Memory B cell (primary cell): ENCODE results near the gene THSD7B.
"Not testable (repeated sequence)": the region's sequence is repeated elsewhere in the genome, so short reads cannot be mapped to it uniquely, and the experiment has no call there.

Experiments used
- ATAC-seq: fragments of 150-1000 bp; cut with Tn5 transposase; 2 replicates; pipeline ENCODE4 v1.10.0; 2021; ENCODE audit warnings: low read depth, mild to moderate bottlenecking, moderate library complexity
- DNase-seq, 2 donors: peaks; one replicate each; pipeline ENCODE4 v3.0.0; 2022; ENCODE audit warnings: low spot score in 2 of 2
- H3K27ac Mint-ChIP-seq: one replicate; pipeline ENCODE4 v1.8.0; 2022; ENCODE audit warnings: mild to moderate bottlenecking, moderate library complexity, mixed read lengths
- H3K27me3 Mint-ChIP-seq: one replicate; pipeline ENCODE4 v1.8.0; 2022; ENCODE audit warnings: mixed read lengths
- H3K36me3 Mint-ChIP-seq: one replicate; pipeline ENCODE4 v1.8.0; 2022; ENCODE audit warnings: mild to moderate bottlenecking, mixed read lengths
- H3K4me1 Mint-ChIP-seq: one replicate; pipeline ENCODE4 v1.8.0; 2022; ENCODE audit warnings: mixed read lengths
- H3K4me3 Mint-ChIP-seq: one replicate; pipeline ENCODE4 v1.8.0; 2022; ENCODE audit warnings: mild to moderate bottlenecking, moderate library complexity, mixed read lengths
- H3K9me3 Mint-ChIP-seq: one replicate; pipeline ENCODE4 v1.8.0; 2022; ENCODE audit warnings: mixed read lengths

Gene THSD7B, protein sequence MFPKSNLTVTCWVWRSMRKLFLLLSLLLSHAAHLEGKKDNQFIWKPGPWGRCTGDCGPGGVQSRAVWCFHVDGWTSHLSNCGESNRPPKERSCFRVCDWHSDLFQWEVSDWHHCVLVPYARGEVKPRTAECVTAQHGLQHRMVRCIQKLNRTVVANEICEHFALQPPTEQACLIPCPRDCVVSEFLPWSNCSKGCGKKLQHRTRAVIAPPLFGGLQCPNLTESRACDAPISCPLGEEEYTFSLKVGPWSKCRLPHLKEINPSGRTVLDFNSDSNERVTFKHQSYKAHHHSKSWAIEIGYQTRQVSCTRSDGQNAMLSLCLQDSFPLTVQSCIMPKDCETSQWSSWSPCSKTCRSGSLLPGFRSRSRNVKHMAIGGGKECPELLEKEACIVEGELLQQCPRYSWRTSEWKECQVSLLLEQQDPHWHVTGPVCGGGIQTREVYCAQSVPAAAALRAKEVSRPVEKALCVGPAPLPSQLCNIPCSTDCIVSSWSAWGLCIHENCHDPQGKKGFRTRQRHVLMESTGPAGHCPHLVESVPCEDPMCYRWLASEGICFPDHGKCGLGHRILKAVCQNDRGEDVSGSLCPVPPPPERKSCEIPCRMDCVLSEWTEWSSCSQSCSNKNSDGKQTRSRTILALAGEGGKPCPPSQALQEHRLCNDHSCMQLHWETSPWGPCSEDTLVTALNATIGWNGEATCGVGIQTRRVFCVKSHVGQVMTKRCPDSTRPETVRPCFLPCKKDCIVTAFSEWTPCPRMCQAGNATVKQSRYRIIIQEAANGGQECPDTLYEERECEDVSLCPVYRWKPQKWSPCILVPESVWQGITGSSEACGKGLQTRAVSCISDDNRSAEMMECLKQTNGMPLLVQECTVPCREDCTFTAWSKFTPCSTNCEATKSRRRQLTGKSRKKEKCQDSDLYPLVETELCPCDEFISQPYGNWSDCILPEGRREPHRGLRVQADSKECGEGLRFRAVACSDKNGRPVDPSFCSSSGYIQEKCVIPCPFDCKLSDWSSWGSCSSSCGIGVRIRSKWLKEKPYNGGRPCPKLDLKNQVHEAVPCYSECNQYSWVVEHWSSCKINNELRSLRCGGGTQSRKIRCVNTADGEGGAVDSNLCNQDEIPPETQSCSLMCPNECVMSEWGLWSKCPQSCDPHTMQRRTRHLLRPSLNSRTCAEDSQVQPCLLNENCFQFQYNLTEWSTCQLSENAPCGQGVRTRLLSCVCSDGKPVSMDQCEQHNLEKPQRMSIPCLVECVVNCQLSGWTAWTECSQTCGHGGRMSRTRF (N-terminal part only)

DNA sequence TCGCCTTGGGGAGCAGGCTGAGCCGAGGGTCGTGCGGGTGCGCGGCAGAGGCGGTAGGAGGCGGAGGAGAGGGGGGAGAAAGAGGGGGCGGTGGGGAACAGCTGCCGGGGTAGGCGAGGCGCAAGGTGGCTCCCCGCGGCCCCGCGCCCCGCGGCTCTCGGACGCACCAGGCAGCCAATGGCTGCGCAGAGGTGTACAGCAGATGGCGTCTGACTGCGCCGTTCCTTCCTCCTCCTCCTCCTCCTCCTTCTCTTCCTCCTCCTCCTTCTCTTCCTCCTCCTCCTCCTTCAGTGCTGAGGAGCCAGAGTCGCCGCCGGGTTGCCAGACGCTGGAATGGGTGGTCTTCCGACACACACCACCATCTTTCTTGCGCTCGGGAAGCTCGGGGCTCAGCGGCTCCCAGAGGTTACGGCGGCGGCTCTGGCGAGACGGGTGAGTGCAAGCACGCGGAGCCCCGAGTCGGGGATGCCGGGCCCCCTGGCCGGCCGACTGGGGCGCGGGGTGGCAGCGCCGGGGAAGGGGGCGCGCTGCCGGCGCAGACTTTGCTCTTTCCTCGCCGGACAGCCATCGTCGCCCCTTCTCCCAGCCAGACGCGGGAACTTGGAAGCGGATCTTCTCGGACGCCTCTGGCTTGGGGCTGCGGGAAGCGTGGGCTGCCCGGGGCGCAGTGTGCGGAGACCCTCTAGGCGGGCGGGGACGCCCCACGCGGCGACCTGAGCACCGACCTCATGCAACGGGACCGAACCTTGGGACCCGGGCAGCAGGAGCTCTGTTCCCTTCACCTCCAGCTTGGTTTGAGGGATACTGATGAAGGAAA, at the start of gene THSD7B:
Gene THSD7B (plus strand): TSS at position 290 of the 817 bp plus-strand sequence. CDS start 116,634 bp downstream, outside the sequence.
- DNase-seq: no peak
- ATAC-seq: no peak
- Mint-ChIP-seq H3K36me3 (no peaks in the 10 kb centered on the region), H3K27me3 (peaks cover 23% of the 10 kb centered on the region), H3K9me3 (no peaks in the 10 kb centered on the region), H3K4me1 (peaks cover 4% of the 10 kb centered on the region), H3K27ac (no peak within 1 kb of the TSS), H3K4me3 (peak within 1 kb of the TSS; percentile 37)

DNA sequence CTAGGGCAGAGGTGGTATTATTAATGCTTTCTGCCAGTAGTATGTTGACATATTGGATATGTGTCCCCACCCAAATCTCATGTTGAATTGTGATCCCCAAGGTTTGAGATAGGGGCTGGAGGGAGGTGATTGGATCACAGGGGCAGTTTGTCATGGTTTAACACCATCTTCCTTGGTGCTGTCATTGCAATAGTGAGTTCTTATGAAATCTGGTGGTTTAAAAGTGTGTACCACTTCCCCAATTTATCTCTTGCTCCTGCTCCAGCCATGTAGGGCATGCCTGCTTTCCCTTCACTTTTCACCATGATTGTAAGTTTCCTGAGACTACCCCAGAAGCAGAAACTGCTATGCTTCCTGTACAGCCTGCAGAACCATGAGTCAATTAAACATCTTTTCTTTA, 47.1 kb upstream of the THSD7B start:
- no peak overlapping the region for H3K4me3 Mint-ChIP-seq
- H3K36me3 Mint-ChIP-seq: no peaks in the 10 kb centered on the region
- no peaks in the 10 kb centered on the region for H3K4me1 Mint-ChIP-seq
- no peak overlapping the region for H3K27ac Mint-ChIP-seq
- DNase-seq: no peak
- no peaks in the 10 kb centered on the region for H3K27me3 Mint-ChIP-seq
- H3K9me3 Mint-ChIP-seq: peaks cover 2% of the 10 kb centered on the region
- no peak for ATAC-seq

DNA sequence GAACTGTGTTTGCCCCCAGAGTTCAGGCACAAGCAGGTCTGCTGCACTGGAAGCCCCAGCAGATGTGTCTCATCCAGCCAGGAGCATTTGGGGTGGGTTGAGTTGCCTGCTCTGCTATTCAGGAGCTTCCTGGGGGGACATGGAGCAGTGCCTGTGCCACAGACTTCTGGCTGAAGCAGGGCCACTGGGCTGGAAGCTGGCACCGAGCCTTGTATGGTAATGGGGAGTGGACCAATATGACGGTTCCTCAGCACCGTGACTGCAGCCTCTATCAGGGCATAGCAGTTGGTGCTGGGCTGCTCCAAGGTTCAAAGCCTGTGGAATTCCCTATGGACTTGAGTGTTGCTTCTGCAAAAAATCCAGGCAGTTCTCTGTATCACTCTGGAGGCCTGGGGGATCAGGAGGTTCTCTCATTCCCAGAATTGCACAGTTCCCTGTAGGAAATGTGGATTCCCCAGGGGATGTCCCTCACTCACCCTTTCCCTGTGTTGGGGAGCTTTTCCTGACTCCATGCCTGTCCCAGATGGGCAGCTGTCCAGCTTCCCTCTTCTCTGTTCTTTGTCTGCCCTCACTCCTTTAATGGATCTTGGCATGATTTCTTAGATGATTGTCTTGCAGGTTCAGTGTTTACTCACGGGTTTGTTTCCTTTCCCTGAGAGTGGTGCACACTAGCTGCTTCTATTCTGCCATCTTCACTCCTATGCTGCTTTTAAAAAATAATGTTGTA, 37.2 kb upstream of the THSD7B start:
- H3K4me1 Mint-ChIP-seq: no peaks in the 10 kb centered on the region
- no peak overlapping the region for H3K27ac Mint-ChIP-seq
- peaks cover 1% of the 10 kb centered on the region for H3K9me3 Mint-ChIP-seq
- H3K4me3 Mint-ChIP-seq: no peak overlapping the region
- no peaks in the 10 kb centered on the region for H3K36me3 Mint-ChIP-seq
- peaks cover 8% of the 10 kb centered on the region for H3K27me3 Mint-ChIP-seq
- ATAC-seq: no peak
- no peak for DNase-seq

DNA sequence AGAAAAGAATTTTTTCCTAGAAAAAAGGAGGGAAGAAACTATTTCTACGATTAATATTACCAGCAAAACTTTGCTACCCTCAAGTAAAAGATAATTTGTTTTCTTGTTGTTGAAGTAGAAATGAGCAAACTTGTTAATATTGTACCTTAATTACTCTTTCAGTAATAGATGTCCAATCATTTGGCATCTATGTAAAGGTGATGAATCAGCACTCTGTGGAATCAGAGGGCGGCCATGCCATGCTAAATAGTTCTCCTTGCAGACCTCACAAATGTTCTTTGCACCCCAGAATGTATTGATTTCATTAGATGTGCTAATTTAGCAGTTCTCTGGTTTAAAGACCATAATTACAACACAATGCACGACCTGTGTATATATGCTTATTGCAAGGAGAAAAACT, 29.1 kb upstream of the THSD7B start:
- no peak for ATAC-seq
- Mint-ChIP-seq H3K27ac (no peak overlapping the region), H3K9me3 (no peaks in the 10 kb centered on the region), H3K4me1 (no peaks in the 10 kb centered on the region), H3K36me3 (no peaks in the 10 kb centered on the region), H3K27me3 (peaks cover 10% of the 10 kb centered on the region), H3K4me3 (no peak overlapping the region)
- no peak for DNase-seq

DNA sequence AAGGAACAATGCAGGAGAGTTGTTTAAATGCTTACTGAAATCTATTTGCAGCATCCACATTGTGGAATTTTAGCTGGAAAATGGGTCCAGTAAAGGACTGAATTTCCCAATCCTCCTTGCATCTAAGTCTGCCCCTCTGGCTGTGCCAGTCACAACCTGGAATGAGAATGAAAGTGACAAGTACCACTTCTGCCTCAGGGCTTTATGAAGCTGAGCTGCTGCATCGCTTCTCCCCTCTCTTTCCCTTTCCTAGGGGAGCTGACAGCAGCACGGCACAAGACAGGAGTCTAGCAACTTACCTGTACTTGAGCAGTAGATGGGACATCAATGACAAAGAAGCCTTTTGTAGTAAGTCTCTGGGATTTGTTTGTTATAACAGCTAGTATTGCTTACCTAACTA, 27.3 kb upstream of the THSD7B start:
- Mint-ChIP-seq H3K4me1 (no peaks in the 10 kb centered on the region), H3K4me3 (no peak overlapping the region), H3K9me3 (no peaks in the 10 kb centered on the region), H3K36me3 (no peaks in the 10 kb centered on the region), H3K27me3 (peaks cover 7% of the 10 kb centered on the region), H3K27ac (no peak overlapping the region)
- no peak for ATAC-seq
- DNase-seq: no peak

DNA sequence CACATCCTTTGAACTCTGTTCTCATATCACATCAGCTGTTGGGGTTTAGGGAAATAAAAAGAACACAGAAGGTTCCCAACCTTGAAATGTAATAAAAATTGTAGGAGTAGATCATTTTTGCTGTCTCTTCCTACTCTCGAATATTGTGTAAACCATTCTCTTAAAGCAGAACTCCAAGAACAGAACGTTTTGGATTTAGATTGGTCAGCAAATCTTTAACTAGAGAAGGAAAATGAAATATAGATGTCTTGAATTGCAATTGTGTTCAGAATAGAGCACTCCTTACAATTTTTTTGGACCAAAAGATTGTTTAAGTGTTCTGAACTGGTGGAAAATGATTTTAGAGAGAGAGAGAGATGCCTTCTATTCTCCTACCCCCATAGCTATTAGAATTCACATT, 23.9 kb upstream of the THSD7B start:
- Mint-ChIP-seq H3K27me3 (peaks cover 7% of the 10 kb centered on the region), H3K4me3 (no peak overlapping the region), H3K4me1 (no peaks in the 10 kb centered on the region), H3K9me3 (no peaks in the 10 kb centered on the region), H3K36me3 (no peaks in the 10 kb centered on the region), H3K27ac (no peak overlapping the region)
- ATAC-seq (no peak), DNase-seq (no peak)

DNA sequence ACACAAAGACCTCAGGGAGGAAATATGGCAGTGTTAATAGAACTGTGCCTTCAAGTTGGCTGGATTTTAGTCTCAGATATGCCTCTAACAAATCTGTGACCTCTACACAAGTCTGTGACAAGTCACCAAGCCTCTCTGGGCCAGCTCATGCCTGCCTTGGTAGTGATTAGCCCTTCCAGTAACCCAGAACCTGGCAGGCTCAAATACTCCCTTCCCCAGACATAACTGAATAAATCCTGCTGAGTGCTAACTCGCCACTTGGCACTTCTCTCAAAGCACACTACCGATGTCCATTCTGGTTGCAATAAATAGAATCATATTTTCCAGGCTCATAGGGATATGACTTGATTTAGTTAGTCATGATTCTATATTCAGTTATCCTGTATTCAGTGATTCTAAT, 15.3 kb upstream of the THSD7B start:
- Mint-ChIP-seq H3K36me3 (no peaks in the 10 kb centered on the region), H3K27ac (no peak overlapping the region), H3K27me3 (peaks cover 12% of the 10 kb centered on the region), H3K9me3 (no peaks in the 10 kb centered on the region), H3K4me3 (no peak overlapping the region), H3K4me1 (no peaks in the 10 kb centered on the region)
- ATAC-seq (no peak), DNase-seq (no peak)

DNA sequence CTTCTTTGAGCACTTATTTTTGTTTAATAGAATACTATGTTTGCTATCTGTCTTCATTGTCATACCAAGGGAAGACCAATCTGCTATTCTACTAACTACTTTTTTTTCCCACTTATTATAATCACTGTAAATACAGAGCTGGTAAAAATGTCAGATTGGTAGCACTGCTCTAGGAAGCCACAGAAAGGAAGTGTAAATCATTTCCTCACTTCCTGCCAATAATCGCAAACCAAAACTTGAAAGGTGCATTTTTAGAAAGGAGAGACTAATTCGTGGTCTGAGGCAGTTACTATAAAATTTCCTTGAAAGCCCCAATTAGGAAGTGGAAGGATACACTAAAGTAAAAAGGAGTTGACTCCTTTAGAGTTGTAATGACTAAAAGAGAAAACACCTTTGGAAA, 13.9 kb upstream of the THSD7B start:
- Mint-ChIP-seq H3K27me3 (peaks cover 11% of the 10 kb centered on the region), H3K4me1 (no peaks in the 10 kb centered on the region), H3K4me3 (no peak overlapping the region), H3K36me3 (no peaks in the 10 kb centered on the region), H3K27ac (no peak overlapping the region), H3K9me3 (no peaks in the 10 kb centered on the region)
- ATAC-seq: no peak
- no peak for DNase-seq

DNA sequence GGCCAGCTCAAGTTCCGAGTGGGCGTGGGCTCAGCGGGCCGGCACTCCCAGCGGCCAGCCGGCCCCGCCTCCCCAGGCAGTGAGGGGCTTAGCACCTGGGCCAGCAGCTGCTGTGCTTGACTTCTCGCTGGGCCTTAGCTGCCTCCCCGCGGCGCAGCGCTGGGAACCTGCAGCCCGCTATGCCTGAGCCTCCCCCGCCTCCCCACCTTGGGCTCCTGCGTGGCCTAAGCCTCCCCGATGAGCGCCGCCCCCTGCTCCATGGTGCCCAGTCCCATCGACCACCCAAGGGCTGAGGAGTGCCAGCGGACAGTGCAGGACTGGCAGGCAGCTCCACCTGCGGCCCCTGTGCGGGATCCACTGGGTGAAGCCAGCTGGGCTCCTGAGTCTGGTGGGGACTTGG, 6.8 kb upstream of the THSD7B start:
- H3K4me3 Mint-ChIP-seq, ATAC-seq, H3K4me1 Mint-ChIP-seq, H3K9me3 Mint-ChIP-seq, DNase-seq, H3K36me3 Mint-ChIP-seq, H3K27ac Mint-ChIP-seq: not testable (repeated sequence)
- H3K27me3 Mint-ChIP-seq: peaks cover 15% of the 10 kb centered on the region

DNA sequence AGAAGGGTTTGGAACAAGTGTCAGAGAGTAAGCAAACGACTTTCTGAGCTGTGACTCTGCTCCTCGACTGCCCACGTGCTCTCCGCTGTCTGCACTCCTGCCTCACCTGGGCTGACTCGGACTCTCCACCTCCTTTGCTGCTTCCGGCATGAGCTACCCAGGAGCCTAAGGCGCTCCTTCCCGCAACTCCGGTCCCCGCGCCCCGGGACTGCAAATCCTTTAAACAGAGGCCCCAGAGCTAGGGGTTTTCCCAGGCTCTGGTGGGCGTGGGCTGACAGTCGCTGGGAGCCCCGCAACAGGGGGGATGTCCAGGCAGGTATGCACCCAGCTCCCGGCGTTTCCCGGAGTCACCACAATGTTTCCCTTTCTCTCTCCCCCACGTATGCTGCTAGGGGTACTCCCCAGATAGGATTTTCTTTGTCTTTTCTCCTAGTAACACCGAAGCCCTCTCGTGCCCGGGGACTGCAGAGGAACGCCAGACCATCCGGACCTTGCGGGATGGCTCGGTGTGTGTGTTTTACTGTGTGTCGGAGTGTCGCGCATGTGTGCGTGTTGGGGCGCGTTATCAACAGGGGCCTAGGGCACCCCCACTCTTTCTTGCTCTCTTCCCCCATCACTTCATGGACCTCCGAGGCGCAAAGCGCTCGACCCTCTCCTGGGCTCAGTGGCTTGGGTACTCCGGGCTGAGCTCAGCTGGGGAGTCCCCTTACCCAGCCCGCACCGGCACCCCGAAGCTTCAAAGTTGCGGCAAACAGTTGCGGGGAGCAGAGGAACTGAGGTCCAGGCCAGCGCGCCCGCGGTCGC, 691 bp upstream of the THSD7B start:
- H3K4me3 Mint-ChIP-seq: peak overlapping the region; percentile 37
- peaks cover 23% of the 10 kb centered on the region for H3K27me3 Mint-ChIP-seq
- no peak overlapping the region for H3K27ac Mint-ChIP-seq
- no peaks in the 10 kb centered on the region for H3K36me3 Mint-ChIP-seq
- H3K4me1 Mint-ChIP-seq: peaks cover 4% of the 10 kb centered on the region
- H3K9me3 Mint-ChIP-seq: no peaks in the 10 kb centered on the region
- DNase-seq: no peak
- ATAC-seq: no peak

DNA sequence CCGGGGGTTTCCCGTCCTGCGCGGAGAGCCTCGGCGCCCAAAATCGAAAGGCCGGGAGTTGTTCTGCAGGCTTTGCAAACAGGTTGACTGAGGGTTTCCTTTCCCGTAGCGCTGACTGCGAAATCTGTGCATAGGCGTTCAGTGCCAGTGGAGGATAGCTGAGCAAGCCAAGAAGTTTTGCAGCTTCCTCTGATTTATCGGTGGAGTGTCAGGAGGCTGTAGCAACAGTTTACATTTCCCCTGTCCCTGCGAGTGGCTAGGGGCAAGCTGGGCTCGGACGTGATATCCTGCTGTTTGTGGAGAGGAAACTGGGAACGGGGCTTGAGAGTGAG, 694 bp downstream of the THSD7B start:
- Mint-ChIP-seq H3K4me3 (no peak overlapping the region), H3K4me1 (peaks cover 4% of the 10 kb centered on the region), H3K36me3 (no peaks in the 10 kb centered on the region), H3K9me3 (no peaks in the 10 kb centered on the region), H3K27me3 (peaks cover 23% of the 10 kb centered on the region), H3K27ac (no peak overlapping the region)
- ATAC-seq: no peak
- no peak for DNase-seq

DNA sequence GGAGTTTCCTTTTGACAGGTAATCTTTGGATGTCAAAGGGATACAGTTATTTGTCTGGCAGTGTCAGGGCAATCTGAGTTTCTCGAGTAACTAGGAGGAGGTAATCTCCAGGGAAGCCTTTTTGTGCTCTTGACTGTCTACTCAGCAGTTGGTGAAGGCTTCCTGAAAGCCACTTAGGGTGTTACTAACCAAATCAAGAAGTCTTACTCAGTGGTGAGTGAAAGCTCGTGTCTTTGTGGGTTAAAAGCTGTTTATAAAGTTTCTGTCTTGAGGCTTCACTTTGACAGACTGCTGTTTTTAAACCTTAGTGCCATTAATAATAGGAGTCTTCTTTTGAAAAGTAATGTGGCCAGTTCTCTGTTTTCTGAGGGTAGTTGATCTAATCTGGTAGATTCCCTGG, 1.7 kb downstream of the THSD7B start:
- no peak overlapping the region for H3K4me3 Mint-ChIP-seq
- DNase-seq: no peak

More for the DNA sequence above, 1.7 kb downstream of the THSD7B start:
- Mint-ChIP-seq H3K36me3 (no peaks in the 10 kb centered on the region), H3K9me3 (no peaks in the 10 kb centered on the region), H3K27ac (no peak overlapping the region), H3K27me3 (peaks cover 22% of the 10 kb centered on the region), H3K4me1 (peaks cover 4% of the 10 kb centered on the region)
- ATAC-seq: no peak
